SK-MEL-5 (cell line): ENCODE data around the gene BECN2. TPM values are rescaled to one million over a fixed set of nuclear protein-coding genes. Genes with fewer than 3 reads are reported as not detected.
A peak's percentile ranks its signal among the peaks of the same experiment; 100 is the strongest.

ENCODE experiments used
- DNase-seq: peaks from one replicate; pipeline ENCODE4 v3.0.0-alpha.2; 2016; ENCODE audit warnings: low read depth, low spot score
- in situ Hi-C: cut with HindIII; loops from 2 replicates; pipeline ENCODE4 v1.10.0; 2016; ENCODE audit warnings: low sequenced_read_pairs, high pct_unique_total_duplicates, low pct_unique_long_range_greater_than_20kb
- total RNA-seq: library from RNA; depleted of rRNA; stranded (reverse); fragments of >200 nt; shearing (Covaris generic); gene quantifications from 2 replicates; pipeline ENCODE4 v1.2.3, GENCODE V29; 2014; rRNA removed

BECN2 gene
- total RNA-seq, 1 experiment from 2014 or later: not detected

GRCh38 chr1:242005866-242006535 is 48.4 kb downstream of the BECN2 start:
- DNase-seq: peak; percentile 60
- in situ Hi-C loops: no loop called here

GRCh38 chr1:242006976-242007375 is 49.4 kb downstream of the BECN2 start:
- in situ Hi-C loops: no loop called here

More at GRCh38 chr1:242006976-242007375, 49.4 kb downstream of the BECN2 start:
- no peak for DNase-seq

Other genes starting within 250 kb of the BECN2 start
- 34.6 and 38.6 TPM in 2 replicates for gene EXO1, start 109.6 kb upstream of the BECN2 start, total RNA-seq
- 0.13 TPM in 1 of 2 replicates, not detected in the other for gene MAP1LC3C, start 41.3 kb downstream of the BECN2 start, total RNA-seq